SK-N-SH (cell line): ENCODE data around the gene CD28.

ENCODE experiments used
- ELF1 ChIP-seq: IDR thresholded peaks from 2 replicates; pipeline ENCODE4 v1.4.0; 2012
- EP300 ChIP-seq, 2 experiments: IDR thresholded peaks; 2 replicates each; pipeline versions ENCODE4 v1.4.0 to v1.6.1; 2012; ENCODE audit warnings: borderline replicate concordance in 1 of 2, low read depth in 1 of 2, low read length in 1 of 2
- EZH2phosphoT487 ChIP-seq: fragments of 200-600 bp; sonication (generic); IDR thresholded peaks from 2 replicates; pipeline ENCODE4 v1.6.1; 2017; ENCODE audit warnings: low read depth, mixed run types, mild to moderate bottlenecking, antibody characterized with exemption, moderate library complexity, borderline replicate concordance
- FOXJ3 ChIP-seq: sonication (generic); formaldehyde crosslinking; IDR thresholded peaks from 2 replicates; pipeline ENCODE4 v1.5.1; 2020; ENCODE audit warnings: mild to moderate bottlenecking, missing genetic modification reagents
- JUND ChIP-seq: IDR thresholded peaks from 2 replicates; pipeline ENCODE4 v1.4.0; 2012
- NRF1 ChIP-seq: IDR thresholded peaks from 2 replicates; pipeline ENCODE4 v1.6.1; 2012; ENCODE audit warnings: low read depth, mild to moderate bottlenecking, low read length
- POLR2AphosphoS5 ChIP-seq: IDR thresholded peaks from 2 replicates; pipeline ENCODE4 v1.6.1; 2012; ENCODE audit warnings: low read depth, low read length
- RFX5 ChIP-seq: IDR thresholded peaks from 2 replicates; pipeline ENCODE4 v1.6.1; 2012; ENCODE audit warnings: mild to moderate bottlenecking, improper control_type of control experiment, low read length
- SIN3A ChIP-seq: IDR thresholded peaks from 2 replicates; pipeline ENCODE4 v1.6.1; 2012; ENCODE audit warnings: low read depth, mild to moderate bottlenecking, low read length, moderate library complexity, borderline replicate concordance
- TEAD4 ChIP-seq: IDR thresholded peaks from 2 replicates; pipeline ENCODE4 v1.4.0; 2012; ENCODE audit warnings: mild to moderate bottlenecking, borderline replicate concordance; ENCODE audit not compliant: insufficient read depth
- TF ChIP-seq, protein P1 (sequence below): fragments of 200-600 bp; sonication (generic); IDR thresholded peaks from 2 replicates; pipeline ENCODE4 v1.6.1; 2017; ENCODE audit warnings: antibody characterized with exemption, mild to moderate bottlenecking, moderate library complexity
- TF ChIP-seq, protein P2 (sequence below): IDR thresholded peaks from 2 replicates; pipeline ENCODE4 v1.4.0; 2012; ENCODE audit warnings: low read depth, borderline replicate concordance
- TF ChIP-seq, protein P3 (sequence below): IDR thresholded peaks from 2 replicates; pipeline ENCODE4 v1.4.0; 2012; ENCODE audit warnings: low read depth, borderline replicate concordance

DNA sequence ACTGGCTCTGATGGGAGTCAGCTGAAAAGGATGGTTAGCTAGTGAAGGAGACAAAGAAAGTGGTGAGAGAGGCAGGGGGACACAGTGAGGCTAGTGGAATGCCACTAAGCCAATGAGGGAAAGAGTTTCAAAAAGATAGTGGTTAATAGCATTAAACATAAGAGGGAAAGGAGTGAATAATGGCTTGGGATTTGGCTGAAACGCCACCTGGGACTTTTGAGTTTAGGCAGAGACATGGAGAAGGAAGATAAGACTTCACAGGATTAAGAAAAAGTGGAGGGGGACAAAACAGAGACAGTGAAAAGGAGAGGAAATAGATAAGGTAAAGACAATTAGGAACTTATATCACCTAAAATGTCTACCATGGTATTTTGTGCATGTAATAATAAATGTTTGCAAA is 6.9 kb downstream of the CD28 start:
- TF ChIP-seq, protein P1, sequence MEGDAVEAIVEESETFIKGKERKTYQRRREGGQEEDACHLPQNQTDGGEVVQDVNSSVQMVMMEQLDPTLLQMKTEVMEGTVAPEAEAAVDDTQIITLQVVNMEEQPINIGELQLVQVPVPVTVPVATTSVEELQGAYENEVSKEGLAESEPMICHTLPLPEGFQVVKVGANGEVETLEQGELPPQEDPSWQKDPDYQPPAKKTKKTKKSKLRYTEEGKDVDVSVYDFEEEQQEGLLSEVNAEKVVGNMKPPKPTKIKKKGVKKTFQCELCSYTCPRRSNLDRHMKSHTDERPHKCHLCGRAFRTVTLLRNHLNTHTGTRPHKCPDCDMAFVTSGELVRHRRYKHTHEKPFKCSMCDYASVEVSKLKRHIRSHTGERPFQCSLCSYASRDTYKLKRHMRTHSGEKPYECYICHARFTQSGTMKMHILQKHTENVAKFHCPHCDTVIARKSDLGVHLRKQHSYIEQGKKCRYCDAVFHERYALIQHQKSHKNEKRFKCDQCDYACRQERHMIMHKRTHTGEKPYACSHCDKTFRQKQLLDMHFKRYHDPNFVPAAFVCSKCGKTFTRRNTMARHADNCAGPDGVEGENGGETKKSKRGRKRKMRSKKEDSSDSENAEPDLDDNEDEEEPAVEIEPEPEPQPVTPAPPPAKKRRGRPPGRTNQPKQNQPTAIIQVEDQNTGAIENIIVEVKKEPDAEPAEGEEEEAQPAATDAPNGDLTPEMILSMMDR: no peak
- TF ChIP-seq, protein P2, sequence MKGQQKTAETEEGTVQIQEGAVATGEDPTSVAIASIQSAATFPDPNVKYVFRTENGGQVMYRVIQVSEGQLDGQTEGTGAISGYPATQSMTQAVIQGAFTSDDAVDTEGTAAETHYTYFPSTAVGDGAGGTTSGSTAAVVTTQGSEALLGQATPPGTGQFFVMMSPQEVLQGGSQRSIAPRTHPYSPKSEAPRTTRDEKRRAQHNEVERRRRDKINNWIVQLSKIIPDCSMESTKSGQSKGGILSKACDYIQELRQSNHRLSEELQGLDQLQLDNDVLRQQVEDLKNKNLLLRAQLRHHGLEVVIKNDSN: no peak
- TF ChIP-seq ELF1: no peak
- TF ChIP-seq JUND: no peak
- no peak for TF ChIP-seq RFX5
- TF ChIP-seq FOXJ3 (CRISPR knock-in tag): no peak
- TF ChIP-seq EZH2phosphoT487: no peak
- TF ChIP-seq NRF1: no peak
- no peak for TF ChIP-seq TEAD4
- TF ChIP-seq, protein P3, sequence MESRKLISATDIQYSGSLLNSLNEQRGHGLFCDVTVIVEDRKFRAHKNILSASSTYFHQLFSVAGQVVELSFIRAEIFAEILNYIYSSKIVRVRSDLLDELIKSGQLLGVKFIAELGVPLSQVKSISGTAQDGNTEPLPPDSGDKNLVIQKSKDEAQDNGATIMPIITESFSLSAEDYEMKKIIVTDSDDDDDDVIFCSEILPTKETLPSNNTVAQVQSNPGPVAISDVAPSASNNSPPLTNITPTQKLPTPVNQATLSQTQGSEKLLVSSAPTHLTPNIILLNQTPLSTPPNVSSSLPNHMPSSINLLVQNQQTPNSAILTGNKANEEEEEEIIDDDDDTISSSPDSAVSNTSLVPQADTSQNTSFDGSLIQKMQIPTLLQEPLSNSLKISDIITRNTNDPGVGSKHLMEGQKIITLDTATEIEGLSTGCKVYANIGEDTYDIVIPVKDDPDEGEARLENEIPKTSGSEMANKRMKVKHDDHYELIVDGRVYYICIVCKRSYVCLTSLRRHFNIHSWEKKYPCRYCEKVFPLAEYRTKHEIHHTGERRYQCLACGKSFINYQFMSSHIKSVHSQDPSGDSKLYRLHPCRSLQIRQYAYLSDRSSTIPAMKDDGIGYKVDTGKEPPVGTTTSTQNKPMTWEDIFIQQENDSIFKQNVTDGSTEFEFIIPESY: no peak
- no peak for TF ChIP-seq SIN3A
- TF ChIP-seq EP300 (IDR thresholded peaks at IDR 0.05; ENCODE audit: borderline replicate concordance in 1 of 2, low read depth in 1 of 2, low read length in 1 of 2): no peak
- TF ChIP-seq POLR2AphosphoS5: no peak
